ENCODE data around the gene NME7. TPM values are rescaled to one million over a fixed set of nuclear protein-coding genes. Genes with fewer than 3 reads are reported as not detected.
"Not testable (repeated sequence)": the region's sequence is repeated elsewhere in the genome, so short reads cannot be mapped to it uniquely, and the experiment has no call there.

NME7 gene
- total RNA-seq, 1 experiment from 2014 or later = 13.2 TPM

GRCh38 chr1:169180174-169180573, 187.4 kb downstream of the NME7 start:
- Histone ChIP-seq H2BK15ac (ENCODE audit: low read depth, low read length) (no peak overlapping the region), H3K4me1 (ENCODE audit: insufficient read depth, low read length) (peaks cover 2% of the 10 kb centered on the region; the same call in 1 of the 2 replicates), H3K27me3 (ENCODE audit: insufficient read depth, low read length) (no peaks in the 10 kb centered on the region), H3K27ac (ENCODE audit: insufficient read length, low read depth, low read length) (no peak overlapping the region), H3K9me3 (ENCODE audit: control insufficient read depth, low read depth, low read length) (no peaks in the 10 kb centered on the region), H3K79me1 (ENCODE audit: insufficient read depth, low read depth, low read length, poor library complexity, severe bottlenecking) (no peaks in the 10 kb centered on the region), H3K23me2 (ENCODE audit: insufficient read length, low read depth, low read length, poor library complexity, severe bottlenecking) (no peaks in the 10 kb centered on the region), H3K9ac (ENCODE audit: extremely low read depth, insufficient read length, low read length) (no peak overlapping the region), H4K8ac (replicated peaks; ENCODE audit: insufficient read length, low read depth, low read length) (no peak overlapping the region), H3K18ac (ENCODE audit: insufficient read length, low read depth, low read length) (no peak overlapping the region), H3K23ac (ENCODE audit: insufficient read length, low read depth, low read length) (no peak overlapping the region), H4K20me1 (ENCODE audit: control insufficient read depth, insufficient read depth, insufficient read length) (no peaks in the 10 kb centered on the region), H3T11ph (ENCODE audit: low read length) (no peak overlapping the region), H3K4ac (ENCODE audit: low read depth, low read length) (no peak overlapping the region), H2BK120ac (ENCODE audit: low read depth, low read length, poor library complexity, severe bottlenecking) (no peak overlapping the region), H2AK5ac (ENCODE audit: insufficient read length, low read length) (no peak overlapping the region), H2BK20ac (ENCODE audit: low read depth, low read length, poor library complexity, severe bottlenecking) (no peak overlapping the region), H3K14ac (ENCODE audit: insufficient read depth, low read length) (no peak overlapping the region), H3K79me2 (ENCODE audit: insufficient read depth, low read length) (no peaks in the 10 kb centered on the region), H2BK5ac (ENCODE audit: insufficient read length, low read length) (no peak overlapping the region), H3K56ac (ENCODE audit: insufficient read length, low read depth, low read length) (no peak overlapping the region), H4K5ac (ENCODE audit: insufficient read length, low read depth, low read length) (no peak overlapping the region), H2AFZ (ENCODE audit: low read length) (no peak overlapping the region), H2BK12ac (ENCODE audit: insufficient read length, low read depth, low read length) (no peak overlapping the region), H4K91ac (ENCODE audit: insufficient read length, low read depth, low read length) (no peak overlapping the region), H3K4me2 (ENCODE audit: insufficient read depth, insufficient read length, low read length) (no peak overlapping the region)
- WGBS (ENCODE audit: extremely low coverage, insufficient read length, low lambda C conversion rate) = no CpG with 5 or more reads among the region's 3 CpGs
- TF ChIP-seq CTCF (conservative IDR thresholded peaks at IDR 0.05) = no peak
- DNase-seq = no peak
- no peaks in the 10 kb centered on the region for H3K36me3 Mint-ChIP-seq (ENCODE audit: insufficient read depth in 1 of 3, low read depth in 3 of 3)
- no peaks in the 10 kb centered on the region for H3K9me3 Mint-ChIP-seq
- peaks cover 3% of the 10 kb centered on the region in 2 experiments; a peak in 2 of 4 replicates for H3K4me1 Mint-ChIP-seq
- no peak overlapping the region for H3K4me3 Mint-ChIP-seq
- no peak overlapping the region for H3K27ac Mint-ChIP-seq
- H3K27me3 Mint-ChIP-seq (ENCODE audit: low read depth) = no peaks in the 10 kb centered on the region

- H3K4me3 Mint-ChIP-seq; H4K91ac ChIP-seq (ENCODE audit: insufficient read length, low read depth, low read length); H2BK20ac ChIP-seq (ENCODE audit: low read depth, low read length, poor library complexity, severe bottlenecking); H4K20me1 ChIP-seq (ENCODE audit: control insufficient read depth, insufficient read depth, insufficient read length); H3K4me2 ChIP-seq (ENCODE audit: insufficient read depth, insufficient read length, low read length); H3K14ac ChIP-seq (ENCODE audit: insufficient read depth, low read length); H3K4me1 Mint-ChIP-seq; H3K4ac ChIP-seq (ENCODE audit: low read depth, low read length); H2AFZ ChIP-seq (ENCODE audit: low read length); H4K5ac ChIP-seq (ENCODE audit: insufficient read length, low read depth, low read length); DNase-seq; H3T11ph ChIP-seq (ENCODE audit: low read length); H4K8ac ChIP-seq (replicated peaks; ENCODE audit: insufficient read length, low read depth, low read length); H2BK12ac ChIP-seq (ENCODE audit: insufficient read length, low read depth, low read length); H3K23me2 ChIP-seq (ENCODE audit: insufficient read length, low read depth, low read length, poor library complexity, severe bottlenecking); H3K79me1 ChIP-seq (ENCODE audit: insufficient read depth, low read depth, low read length, poor library complexity, severe bottlenecking); H3K18ac ChIP-seq (ENCODE audit: insufficient read length, low read depth, low read length); H3K27ac ChIP-seq (ENCODE audit: insufficient read length, low read depth, low read length); H2BK5ac ChIP-seq (ENCODE audit: insufficient read length, low read length); H3K23ac ChIP-seq (ENCODE audit: insufficient read length, low read depth, low read length); H2BK120ac ChIP-seq (ENCODE audit: low read depth, low read length, poor library complexity, severe bottlenecking); H3K27me3 Mint-ChIP-seq (ENCODE audit: low read depth); H3K79me2 ChIP-seq (ENCODE audit: insufficient read depth, low read length); H3K27me3 ChIP-seq (ENCODE audit: insufficient read depth, low read length); H3K27ac Mint-ChIP-seq; H3K56ac ChIP-seq (ENCODE audit: insufficient read length, low read depth, low read length); H2AK5ac ChIP-seq (ENCODE audit: insufficient read length, low read length); H3K9me3 Mint-ChIP-seq; H3K4me1 ChIP-seq (ENCODE audit: insufficient read depth, low read length); H3K36me3 Mint-ChIP-seq (ENCODE audit: insufficient read depth in 1 of 3, low read depth in 3 of 3); H3K9ac ChIP-seq (ENCODE audit: extremely low read depth, insufficient read length, low read length); H2BK15ac ChIP-seq (ENCODE audit: low read depth, low read length); H3K9me3 ChIP-seq (ENCODE audit: control insufficient read depth, low read depth, low read length): not testable (repeated sequence)
- WGBS (ENCODE audit: extremely low coverage, insufficient read length, low lambda C conversion rate) = no CpG with 5 or more reads among the region's 3 CpGs
Measured at GRCh38 chr1:169179431-169179830, 188.2 kb downstream of the NME7 start.

Measured in H9 (cell line).